HG02852 (cell line): ENCODE data around the gene ST3GAL3.

Experiments used
- ATAC-seq: cut with Tn5 transposase; IDR thresholded peaks from one replicate; pipeline ENCODE4 v1.9.1; 2021; ENCODE audit warnings: mild to moderate bottlenecking, moderate library complexity; ENCODE audit not compliant: unreplicated experiment

Gene ST3GAL3

DNA sequence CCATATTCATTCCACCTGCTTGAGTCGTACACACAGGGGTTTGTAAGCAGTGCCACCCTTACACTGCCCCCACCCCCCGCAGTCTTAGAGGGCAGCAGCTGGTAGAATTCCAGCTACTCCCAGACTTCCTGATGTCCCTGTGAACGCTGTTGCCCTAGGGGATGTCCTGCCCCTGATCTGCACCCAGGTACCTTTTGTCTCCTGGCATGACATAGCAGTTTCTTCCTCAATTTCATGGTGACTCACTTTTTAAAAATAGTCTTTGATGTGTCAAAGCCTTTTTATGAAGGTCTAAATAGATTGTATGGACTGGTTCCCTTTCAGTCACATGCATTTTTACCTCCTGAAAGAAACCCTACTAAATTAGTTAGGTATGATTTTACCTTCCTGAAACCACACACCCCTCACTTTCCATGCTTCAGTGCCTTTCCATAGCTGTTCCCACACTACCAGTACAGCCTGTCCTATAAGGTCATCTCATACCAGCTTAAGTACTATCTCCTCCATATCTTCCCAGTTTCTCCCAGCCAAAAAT is 76.4 kb downstream of the ST3GAL3 start:
- no peak for ATAC-seq

DNA sequence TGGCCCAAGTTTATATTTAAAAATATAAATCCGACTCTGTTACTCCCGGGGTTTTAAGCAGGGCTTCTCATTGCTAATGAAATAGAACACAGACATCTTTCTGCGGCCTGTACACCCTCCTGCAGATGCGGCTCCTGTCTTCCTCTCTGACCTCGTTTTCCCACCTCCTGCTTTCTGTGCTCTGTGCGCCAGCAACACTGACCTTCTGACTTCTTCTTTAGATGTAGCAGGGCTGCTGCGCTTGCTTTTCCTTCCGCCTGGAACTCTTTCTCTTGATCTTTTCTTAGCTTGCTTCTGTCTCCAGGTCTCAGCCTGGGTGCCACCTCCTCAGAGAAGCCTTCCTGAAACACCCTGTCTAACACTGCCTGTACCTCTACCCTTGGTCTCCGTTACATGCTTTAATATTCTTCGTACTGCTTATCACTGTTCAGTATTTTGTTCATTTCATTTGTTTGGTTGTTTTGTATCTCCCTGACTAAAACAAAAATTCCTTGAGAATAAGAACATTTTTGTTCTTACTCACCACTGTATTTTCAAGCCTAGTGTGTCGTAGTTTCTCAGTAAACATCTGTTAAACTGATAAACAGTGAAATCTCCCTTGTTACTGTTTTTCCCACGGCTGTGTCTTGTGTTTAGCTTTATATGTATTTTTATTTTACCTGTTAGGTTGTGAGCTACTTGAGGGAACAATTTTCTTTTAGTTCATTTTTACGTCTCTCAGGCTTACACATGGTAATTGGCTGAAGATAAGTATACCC is 79.0 kb downstream of the ST3GAL3 start:
- ATAC-seq: no peak

DNA sequence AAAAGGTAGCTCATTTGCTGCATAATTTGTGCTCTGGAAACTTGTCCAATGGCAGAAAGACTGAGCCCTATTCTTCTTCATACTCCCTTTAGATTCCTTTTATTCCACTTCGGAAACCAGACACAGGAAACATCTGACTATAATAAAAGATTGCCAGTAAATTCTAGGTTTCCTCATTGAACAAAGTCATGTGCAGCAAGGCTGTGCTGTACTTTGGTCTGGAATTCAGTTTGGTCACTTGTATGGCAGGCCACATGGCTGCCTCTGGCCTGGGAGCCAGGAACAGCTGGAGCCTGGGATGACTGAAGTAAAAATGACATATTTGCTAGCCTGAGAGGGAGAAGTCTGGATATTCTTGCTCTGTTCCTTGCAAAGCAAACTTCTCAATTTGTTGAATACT is 79.6 kb downstream of the ST3GAL3 start:
- no peak for ATAC-seq

DNA sequence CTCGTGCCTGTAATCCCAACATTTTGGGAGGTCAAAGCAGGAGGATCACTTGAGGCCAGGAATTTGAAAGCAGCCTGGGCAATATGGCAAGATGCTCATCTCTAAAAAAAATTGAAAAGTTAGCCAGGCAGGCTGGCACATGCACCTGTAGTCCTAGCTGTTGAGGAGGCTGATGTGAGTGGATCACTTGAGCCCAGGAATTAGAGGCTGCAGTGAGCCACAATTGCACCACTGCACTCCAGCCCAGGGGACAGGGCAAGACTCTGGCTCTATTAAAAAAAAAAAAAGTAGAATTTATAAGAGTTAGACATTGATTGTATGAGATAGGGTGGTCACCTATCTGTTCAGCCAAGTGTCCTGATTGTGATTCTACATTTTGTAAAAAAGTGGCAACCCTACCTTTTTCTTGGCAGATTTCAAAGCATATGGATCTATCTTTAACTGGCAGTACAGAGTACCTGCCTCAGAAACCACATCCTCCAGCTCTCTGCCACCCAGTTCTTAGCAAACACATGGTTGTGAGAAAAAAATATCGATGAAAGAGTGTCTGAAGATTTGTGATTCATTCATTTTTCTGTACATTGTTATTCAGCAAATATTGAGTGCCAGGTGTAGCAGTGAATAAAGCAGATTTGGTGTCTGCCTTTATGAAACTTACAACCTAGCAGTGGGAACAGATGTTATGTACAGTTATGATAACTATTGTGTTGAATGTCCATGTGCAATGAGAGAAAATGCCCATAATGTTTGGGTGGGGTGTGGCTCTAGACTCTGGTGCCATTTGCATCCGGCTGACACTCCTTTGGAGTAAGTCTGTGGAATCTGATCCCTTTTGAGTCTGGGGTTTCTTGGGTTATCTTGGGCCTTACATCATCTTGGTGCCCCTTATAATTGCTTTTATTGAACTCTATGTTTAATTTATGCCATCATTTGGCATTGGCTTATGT is 82.5 kb downstream of the ST3GAL3 start:
- ATAC-seq: no peak

DNA sequence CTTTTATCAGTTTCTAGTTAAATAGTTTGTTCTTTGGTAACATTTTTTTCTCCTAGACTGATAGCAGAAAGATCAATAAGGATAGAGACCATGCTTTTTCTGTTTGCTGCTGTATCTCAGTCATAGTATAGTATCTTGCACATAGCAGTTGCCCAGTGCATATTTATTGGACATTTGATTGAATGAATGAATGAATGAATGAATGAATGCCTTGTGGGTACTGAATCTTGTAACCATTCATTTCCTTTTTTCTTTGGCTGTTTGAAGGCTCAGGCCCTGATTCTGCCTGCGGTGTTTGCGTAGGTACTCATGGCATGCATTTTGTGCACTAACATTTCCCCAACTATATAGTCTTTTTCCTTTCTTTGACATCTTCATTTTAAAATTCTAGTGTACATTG is 83.9 kb downstream of the ST3GAL3 start:
- no peak for ATAC-seq

DNA sequence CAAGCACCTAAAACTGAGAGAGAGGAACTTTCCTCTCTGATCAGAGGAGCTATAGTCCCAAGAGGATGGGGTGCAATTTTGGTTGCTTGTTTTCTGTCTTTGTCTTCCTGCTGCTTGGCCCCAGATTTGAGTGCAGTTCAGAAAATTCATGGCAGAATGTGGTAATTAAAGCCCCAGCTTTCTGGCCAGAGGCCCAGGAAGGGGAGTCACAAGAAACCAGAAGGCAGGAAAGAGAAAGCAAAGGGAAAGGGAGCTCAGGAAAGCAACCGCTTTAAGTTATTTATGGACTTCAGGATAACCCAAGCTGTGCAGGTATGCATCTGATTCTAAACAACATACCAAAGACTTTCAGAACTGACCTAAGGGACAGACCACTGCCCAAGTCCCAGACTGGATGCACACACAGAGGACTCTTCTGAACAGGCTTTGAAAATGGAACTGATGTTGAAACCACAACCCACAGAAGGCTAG is 88.8 kb downstream of the ST3GAL3 start:
- ATAC-seq: no peak

DNA sequence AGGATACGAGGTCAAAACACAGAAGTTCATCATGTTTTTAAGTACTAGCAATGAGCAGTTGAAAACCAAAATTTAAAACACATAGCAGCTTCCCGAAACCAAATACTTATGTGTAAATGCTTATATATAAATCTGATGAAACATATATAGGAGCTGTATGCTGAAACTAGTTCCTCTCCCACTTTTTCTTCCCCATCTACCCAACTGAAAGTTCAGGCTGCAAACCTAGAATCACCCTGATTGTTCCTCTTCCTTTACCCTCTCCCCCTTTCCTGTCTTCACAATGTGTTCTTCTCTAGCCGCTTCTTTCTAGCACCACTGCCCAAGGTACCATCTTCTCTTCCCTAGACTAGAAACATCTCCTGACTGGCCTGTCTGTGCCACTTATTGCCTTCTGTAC is 90.6 kb downstream of the ST3GAL3 start:
- ATAC-seq: no peak

DNA sequence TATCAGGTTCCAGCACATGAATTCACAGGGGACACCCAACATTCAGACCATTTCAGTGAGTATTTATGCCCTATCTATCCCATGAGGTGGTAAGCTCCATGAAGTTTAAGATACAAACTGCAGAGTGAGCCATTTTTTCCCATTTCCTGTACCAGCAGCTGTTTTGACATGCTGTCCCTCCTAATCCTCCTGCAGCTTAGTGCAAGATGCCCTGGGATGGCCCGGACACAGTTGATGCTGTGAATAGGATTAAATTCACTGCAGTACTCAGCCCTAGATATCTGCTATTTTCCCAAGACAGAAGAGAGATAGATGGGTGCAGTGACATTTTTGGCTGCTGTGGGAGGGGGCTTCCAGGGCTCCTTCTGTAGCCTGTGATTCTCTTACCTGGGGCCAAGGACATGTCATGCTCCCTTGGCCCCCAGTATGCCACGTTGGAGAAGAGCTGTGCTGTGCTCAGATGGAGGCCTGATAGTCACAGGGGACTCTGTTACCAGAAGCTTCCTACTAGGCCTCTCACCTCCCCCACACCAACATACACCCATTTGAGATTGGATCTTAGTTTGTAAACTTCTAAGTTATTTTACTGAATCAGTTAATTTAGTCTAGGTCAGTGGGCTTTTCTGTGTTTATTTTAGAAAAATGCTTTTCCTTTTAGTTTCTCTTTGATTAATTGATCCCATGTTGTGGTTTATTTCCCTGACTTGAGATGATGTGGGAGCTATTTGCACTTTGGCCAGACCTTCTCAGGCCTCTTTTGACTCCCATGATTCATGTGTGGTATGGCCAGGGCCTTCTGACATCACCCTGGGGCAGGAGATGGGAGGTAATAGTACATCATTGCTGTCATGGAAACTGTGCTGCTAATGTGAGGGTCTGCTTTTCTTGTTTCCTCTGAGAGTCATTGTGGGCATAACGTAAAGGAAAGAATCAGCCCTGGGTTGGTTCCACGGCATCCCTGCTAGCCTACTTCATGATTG is 92.6 kb downstream of the ST3GAL3 start:
- ATAC-seq: no peak

DNA sequence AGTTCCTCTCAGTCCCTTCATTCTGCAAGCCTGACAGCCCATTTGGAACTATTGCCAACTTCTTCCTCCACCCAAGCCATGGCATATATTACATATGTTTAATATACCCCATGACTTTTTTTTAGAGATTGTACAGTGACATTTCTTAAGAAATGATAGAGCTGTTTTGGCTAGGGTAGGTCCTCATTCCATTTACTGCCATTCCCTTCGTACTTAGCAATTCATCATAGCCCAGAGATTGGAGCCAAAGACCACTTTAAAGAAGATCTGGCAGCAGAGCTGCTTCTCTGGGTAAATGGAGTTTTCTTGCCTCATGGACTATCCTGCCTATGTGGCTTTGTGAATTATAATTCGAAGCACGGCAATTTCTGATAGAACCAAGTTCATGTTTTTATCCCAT is 93.4 kb downstream of the ST3GAL3 start:
- no peak for ATAC-seq

DNA sequence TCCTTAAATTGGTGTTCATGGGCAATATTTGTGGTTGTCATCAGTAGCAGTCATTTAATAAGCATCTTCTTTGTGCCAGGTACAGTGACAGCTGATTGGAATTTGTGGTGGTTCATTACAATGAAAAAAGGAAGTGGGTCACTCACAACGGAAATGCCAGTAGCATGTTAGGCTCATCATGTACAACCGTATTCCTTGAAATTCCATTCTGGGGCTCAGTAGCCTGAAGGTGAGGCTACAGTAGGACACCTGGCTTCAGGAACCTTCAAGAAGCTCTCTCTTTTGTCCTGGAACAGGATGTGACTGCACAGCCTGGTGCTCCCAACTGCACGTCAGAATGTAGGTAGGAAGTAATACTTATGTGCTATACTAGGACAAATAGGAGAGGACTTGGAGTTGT is 93.9 kb downstream of the ST3GAL3 start:
- ATAC-seq: no peak

DNA sequence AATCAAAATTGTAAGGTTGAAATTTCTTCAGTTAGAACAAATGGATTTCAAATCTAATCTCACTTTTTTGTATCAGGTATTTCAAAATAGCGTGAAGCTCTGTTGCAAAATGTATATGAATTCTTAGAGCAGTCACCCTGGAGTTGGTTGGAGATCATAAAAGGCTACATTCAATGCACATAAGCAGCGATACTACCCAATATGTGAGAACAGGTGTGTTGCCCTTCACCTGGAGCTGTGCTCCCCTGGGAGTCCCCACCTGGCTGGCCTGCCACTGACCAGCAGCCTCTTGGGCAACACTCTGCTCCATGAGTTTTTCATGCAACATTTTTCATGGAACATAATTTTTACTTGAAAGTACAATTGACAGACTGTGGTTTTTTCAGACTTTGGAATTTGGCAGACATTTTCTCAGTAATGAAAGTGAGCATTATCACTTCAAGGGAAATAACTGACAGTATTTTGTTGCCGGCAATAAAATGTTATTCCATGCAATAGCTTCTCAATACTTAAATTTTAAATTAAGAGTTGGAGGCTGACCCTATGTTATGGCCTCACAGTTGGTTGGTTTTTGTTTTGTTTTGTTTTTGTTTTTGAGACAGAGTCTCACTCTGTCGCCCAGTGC is 95.1 kb downstream of the ST3GAL3 start:
- ATAC-seq: no peak

DNA sequence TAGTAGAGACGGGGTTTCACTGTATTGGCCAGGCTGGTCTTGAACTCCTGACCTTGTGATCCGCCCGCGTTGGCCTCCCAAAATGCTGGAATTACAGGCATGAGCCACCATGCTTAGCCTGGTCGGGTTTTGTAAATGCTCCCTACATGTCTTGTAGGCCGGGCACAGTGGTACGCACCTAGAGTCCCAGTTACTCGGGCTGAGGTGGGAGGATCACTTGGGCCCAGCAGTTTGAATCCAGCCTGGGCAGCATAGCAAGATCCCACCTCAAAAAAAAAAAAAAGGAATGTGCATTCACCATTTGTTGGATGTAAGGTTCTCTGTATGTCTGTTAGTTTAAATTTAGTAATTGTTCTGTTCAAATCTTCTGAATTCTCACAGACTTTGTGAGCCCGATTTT is 95.8 kb downstream of the ST3GAL3 start:
- no peak for ATAC-seq

DNA sequence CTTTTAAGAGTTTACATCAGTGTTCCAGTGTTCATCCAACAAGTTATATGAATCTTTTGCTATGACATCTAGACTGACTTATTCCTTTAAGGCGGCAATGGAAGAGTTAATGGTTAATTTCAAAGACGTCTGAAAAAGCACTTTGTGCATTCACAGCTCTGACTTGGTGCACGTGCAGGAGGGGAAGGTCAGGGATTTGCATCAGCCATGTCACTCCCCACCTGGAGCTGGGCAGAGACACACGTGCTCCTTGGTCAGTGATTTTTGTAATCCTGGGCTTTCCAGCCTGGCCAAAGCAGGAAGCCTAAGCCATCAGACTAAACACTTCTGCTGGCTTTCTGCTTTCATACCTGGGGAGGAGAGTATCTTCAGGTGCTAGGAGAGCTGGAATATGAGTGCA is 96.3 kb downstream of the ST3GAL3 start:
- no peak for ATAC-seq

DNA sequence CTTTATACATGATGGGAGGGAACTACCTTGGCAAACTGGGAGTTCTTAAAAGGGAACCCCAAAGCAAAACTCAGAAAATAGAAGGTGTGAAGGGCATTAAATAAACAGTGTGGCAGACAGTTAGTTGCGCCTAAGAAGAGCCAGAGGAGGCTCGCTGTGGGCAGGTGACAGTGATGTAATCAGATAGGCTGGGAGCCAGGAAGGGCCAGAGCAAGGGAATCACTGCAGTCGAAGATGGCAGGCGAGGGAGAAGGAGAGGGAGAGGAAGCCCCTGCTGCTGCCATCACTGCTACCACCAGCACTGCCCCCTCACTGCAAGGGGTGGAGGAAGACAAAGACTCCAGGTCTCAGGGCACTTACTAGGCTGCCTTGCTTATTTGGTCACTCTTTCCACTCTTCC is 97.2 kb downstream of the ST3GAL3 start:
- no peak for ATAC-seq

DNA sequence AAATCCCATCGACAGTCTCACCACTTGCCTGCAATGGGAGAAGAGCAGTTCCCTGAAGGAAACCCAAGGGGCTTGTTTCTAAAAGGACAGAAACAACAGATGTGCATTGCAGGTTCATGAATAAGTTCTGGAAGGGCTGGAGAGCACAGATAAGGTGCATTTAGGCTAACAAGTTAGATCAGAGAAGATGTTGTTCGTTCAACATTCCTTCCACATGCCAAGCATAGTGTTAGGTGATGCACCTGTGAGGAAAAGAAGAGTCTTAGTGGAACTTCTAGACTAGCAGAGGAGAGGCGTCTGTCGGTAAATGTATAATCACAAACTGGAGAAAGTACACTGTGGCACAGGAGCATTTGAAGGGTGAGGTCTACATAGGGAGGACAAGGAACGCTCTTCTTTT is 98.0 kb downstream of the ST3GAL3 start:
- ATAC-seq: no peak

DNA sequence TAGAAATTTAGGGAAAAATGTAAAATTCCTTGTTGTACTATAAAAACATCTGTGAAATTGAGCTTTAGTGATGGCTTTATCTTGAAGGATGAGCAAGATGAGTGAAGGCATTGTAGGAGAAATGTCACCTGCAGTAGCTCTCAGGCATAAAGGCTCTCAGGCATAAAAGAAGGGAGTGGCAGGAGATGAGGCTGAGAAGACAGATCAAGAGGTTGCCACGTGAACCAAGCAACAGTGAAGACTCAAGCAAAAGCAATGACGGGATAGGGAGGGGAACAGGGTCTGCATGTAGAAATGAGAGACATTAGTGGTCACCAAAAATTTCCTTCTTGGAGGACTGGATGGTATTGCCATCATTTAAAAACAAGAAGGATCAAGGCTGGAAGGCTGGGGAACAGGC is 98.8 kb downstream of the ST3GAL3 start:
- no peak for ATAC-seq

DNA sequence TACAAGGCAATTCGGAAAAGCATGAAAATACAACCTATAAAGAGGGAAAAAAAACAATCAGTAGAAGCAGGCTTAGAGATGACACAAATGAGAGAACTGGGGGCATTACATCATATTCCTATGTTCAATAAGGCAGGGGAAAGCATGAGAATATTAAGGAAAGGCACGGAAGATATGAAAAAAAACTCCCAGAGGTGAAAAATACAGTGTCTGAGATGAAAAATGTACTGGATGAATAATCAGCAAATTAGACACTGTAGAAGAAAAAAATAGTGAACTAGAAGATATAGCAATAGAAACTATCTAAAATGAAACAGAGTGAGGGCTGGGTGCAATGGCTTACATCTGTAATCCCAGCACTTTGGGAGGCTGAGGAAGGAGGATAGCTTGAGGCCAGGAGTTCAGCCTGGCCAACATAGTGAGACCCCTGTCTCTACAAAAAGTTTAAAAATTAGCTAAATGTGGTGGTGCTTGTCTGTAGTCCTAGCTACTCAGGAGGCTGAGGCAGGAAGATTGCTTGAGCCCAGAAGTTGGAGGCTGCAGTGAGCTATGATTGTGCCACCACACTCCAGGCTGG is 101.8 kb downstream of the ST3GAL3 start:
- no peak for ATAC-seq

DNA sequence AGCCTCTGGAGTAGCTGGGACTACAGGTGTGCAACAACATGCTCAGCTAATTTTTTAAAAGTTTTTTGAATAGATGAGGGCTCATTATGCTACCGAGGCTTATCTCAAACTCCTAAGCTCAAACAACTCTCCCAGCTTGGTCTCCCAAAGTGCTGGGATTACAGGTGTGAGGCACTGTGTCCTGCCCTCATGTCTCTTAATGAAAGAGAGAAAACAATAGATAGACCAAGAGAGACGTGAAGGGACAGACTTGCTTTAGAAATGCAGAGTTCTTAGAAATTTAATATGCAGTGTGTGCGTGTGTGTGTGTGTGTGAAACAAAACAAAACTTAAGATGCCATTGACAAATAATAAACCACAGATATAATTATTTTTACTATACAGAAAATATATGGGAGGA is 105.2 kb downstream of the ST3GAL3 start:
- no peak for ATAC-seq

DNA sequence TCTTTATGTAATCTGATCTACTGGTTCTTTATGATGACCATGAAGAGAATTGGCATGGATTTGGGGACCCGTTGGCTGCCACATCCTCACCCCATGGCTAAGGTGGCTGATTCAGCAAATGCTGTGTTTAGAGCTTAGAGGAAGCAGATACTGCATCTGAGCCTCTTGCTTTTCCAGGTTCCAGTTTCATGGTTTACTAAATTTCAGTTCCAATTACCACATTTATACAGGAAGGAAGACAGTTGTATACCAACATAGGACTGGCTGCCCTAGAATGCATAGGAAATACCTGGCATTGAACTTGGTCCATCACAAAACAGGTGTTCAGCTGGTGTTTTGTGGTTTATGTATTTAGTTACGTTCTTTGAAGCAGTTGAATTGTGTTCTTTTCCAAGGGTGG is 107.1 kb downstream of the ST3GAL3 start:
- no peak for ATAC-seq
